ENCODE measurements around the gene YJEFN3.

DNA sequence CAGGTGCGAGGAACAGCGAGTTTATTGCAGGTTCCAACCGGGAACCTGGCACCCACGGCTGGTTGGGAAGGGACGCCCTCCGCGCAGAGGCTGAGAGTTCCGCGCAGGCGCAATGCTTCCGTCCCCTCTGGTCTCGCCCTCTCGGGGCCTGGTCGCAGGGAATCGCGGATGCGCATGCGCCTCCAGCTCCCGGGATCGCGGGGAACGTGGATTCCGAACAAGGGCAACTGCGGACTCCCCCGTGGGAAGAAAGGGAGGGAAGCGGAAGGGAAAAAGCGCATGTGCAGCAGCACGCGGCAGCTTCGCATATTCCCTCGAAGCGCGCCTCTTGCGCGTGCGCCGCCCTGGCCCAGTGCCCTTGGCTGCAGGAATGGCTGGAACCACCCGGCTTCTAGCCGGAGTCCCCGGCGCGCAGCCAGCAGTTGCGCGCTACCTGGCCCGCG, 14.5 kb upstream of the YJEFN3 start:
- TF ChIP-seq, protein P1, sequence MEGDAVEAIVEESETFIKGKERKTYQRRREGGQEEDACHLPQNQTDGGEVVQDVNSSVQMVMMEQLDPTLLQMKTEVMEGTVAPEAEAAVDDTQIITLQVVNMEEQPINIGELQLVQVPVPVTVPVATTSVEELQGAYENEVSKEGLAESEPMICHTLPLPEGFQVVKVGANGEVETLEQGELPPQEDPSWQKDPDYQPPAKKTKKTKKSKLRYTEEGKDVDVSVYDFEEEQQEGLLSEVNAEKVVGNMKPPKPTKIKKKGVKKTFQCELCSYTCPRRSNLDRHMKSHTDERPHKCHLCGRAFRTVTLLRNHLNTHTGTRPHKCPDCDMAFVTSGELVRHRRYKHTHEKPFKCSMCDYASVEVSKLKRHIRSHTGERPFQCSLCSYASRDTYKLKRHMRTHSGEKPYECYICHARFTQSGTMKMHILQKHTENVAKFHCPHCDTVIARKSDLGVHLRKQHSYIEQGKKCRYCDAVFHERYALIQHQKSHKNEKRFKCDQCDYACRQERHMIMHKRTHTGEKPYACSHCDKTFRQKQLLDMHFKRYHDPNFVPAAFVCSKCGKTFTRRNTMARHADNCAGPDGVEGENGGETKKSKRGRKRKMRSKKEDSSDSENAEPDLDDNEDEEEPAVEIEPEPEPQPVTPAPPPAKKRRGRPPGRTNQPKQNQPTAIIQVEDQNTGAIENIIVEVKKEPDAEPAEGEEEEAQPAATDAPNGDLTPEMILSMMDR (IDR thresholded peaks at IDR 0.05; ENCODE audit: low read depth, low read length, missing input control) = no peak
- TF ChIP-seq FOXA1 (IDR thresholded peaks at IDR 0.05) (no peak), EGR1 (IDR thresholded peaks at IDR 0.05; ENCODE audit: low read depth in 2 of 2) (no peak), YY1 (IDR thresholded peaks at IDR 0.05) (no peak), ATF3 (IDR thresholded peaks at IDR 0.05) (no peak), RXRA (IDR thresholded peaks at IDR 0.05) (no peak), NR2F2 (IDR thresholded peaks at IDR 0.05) (no peak), JUND (IDR thresholded peaks at IDR 0.05) (no peak), HNF4A (conservative IDR thresholded peaks at IDR 0.05) (no peak), RAD21 (IDR thresholded peaks at IDR 0.05) (no peak), SP1 (IDR thresholded peaks at IDR 0.05) (no peak), TAF1 (conservative IDR thresholded peaks at IDR 0.05) (no peak)
- TF ChIP-seq, protein P2, sequence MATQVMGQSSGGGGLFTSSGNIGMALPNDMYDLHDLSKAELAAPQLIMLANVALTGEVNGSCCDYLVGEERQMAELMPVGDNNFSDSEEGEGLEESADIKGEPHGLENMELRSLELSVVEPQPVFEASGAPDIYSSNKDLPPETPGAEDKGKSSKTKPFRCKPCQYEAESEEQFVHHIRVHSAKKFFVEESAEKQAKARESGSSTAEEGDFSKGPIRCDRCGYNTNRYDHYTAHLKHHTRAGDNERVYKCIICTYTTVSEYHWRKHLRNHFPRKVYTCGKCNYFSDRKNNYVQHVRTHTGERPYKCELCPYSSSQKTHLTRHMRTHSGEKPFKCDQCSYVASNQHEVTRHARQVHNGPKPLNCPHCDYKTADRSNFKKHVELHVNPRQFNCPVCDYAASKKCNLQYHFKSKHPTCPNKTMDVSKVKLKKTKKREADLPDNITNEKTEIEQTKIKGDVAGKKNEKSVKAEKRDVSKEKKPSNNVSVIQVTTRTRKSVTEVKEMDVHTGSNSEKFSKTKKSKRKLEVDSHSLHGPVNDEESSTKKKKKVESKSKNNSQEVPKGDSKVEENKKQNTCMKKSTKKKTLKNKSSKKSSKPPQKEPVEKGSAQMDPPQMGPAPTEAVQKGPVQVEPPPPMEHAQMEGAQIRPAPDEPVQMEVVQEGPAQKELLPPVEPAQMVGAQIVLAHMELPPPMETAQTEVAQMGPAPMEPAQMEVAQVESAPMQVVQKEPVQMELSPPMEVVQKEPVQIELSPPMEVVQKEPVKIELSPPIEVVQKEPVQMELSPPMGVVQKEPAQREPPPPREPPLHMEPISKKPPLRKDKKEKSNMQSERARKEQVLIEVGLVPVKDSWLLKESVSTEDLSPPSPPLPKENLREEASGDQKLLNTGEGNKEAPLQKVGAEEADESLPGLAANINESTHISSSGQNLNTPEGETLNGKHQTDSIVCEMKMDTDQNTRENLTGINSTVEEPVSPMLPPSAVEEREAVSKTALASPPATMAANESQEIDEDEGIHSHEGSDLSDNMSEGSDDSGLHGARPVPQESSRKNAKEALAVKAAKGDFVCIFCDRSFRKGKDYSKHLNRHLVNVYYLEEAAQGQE (IDR thresholded peaks at IDR 0.05) = no peak
- TF ChIP-seq, protein P3, sequence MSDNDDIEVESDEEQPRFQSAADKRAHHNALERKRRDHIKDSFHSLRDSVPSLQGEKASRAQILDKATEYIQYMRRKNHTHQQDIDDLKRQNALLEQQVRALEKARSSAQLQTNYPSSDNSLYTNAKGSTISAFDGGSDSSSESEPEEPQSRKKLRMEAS (IDR thresholded peaks at IDR 0.05) = peak; percentile 97
